HuH-7.5 (cell line): ENCODE results near the gene SYCE3.
A peak's percentile ranks its signal among the peaks of the same experiment; 100 is the strongest.

Experiments used
- DNase-seq: peaks from one replicate; pipeline ENCODE4 v3.0.0; 2011; ENCODE audit warnings: low spot score

Gene SYCE3

DNA sequence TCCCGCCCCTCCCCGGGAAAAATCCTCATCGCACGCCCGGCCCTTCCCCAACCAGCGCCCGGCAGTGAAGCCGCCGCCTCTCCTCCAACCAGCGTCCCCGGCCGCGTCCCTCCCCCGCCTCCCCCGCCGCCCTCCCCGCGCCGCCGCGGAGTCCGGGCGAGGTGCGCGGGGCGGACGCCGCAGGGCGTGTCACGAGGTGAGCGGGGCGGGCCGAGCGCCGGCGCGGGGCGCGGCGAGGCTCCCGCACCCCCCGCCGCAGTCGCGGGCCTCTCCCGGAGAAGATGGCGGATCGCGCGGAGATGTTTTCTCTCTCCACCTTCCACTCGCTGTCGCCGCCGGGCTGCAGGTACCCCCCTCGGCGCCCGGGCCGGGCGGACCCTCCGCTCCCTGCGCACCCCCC, 37.8 kb upstream of the SYCE3 start, which contains the start of gene MAPK8IP2:
Gene MAPK8IP2 (plus strand): TSS at position 256 of the 400 bp plus-strand sequence. CDS start 26 bp downstream, at position 282.
- DNase-seq: peak; percentile 79

- peak; percentile 97 for DNase-seq
Observed at GRCh38 chr22:50599816-50600455, 37.2 kb upstream of the SYCE3 start.

- no peak for DNase-seq
Observed at GRCh38 chr22:50597097-50597496, 34.4 kb upstream of the SYCE3 start.

- DNase-seq: no peak
Observed at GRCh38 chr22:50595189-50595588, 32.5 kb upstream of the SYCE3 start.

DNA sequence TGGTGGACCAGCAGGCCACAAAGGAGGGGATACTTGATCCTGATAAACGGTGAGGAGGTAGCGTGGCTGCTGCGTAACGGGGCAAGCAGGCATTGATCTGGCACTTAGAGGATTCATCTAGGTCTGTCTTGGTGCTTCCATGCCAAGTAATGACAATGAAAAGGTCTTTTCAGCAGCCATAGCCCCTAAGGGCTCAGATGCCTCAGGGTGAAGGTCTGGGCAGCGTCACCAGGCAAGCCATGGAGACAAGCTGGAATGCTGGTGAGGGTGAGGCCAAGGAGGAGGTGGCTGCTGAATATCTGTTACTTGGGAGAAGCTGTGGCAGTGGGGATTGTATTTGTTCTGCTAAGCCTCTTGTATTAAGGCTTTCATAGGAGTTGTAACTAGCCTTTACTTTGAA, 24.7 kb upstream of the SYCE3 start:
- no peak for DNase-seq

GRCh38 chr22:50586416-50586815, 23.7 kb upstream of the SYCE3 start:
- no peak for DNase-seq

DNA sequence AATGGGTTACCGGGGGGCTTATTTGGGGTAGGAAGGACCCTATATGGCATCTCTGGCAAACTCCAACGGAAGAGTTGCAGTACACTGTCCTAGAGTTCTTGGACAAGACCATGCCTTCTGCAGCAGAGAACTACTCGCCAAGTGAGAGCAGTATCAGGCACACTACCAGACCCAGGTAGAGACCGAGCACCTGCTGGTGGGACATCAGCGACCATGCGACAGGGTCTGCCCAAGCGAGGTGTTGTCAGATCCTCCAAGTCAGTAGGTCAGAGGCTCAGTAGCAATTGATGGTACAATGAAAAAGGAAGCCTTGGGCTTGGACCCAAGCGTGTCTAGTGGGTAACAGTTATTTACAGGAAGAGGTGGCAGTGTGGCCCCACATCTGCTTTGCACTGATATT, 23.1 kb upstream of the SYCE3 start:
- DNase-seq: no peak

GRCh38 chr22:50585238-50585637, 22.5 kb upstream of the SYCE3 start:
- DNase-seq: no peak

- no peak for DNase-seq
Observed at GRCh38 chr22:50584106-50585096, 21.7 kb upstream of the SYCE3 start.

GRCh38 chr22:50583294-50583861, 20.7 kb upstream of the SYCE3 start:
- DNase-seq: no peak

DNA sequence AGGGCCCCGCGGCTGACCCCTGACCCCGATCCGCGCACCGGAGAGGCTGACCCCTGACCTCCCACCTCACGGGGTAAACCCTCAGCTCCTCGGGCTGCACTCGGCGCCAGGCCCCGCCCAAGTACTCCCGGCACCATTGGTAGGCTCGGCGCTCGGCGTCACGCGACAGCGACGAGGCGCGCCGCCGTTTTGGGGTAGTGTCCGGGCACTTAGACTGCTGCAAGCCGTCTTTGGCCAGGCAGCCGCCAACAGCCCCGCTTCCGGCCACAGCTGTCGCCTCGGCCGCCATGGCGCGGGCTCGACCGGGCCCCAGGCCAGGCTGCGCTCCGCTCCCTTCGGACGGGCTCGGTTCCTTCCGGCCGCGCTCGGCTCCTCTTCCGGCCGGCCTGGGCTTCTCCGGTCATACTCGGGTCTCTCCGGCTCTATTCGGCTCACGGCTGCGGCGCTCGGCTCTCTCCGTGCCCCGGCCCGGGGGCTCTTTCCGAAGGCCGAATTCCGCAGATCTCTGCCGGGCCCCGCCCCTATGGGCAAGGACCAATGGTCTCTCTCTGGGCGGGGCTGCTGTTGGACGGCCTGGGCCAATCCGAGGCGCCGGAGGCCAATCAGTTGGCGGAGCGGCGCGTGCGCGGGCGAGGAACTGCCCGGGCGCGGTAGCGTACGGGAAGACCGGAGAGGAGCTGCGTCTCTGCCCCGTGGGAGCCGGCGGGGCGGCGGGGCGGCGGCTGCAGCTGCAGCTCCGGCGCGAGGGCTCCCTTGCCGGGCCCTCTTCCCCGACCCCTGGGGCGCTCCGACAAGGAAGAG, 20.0 kb upstream of the SYCE3 start, which contains the start of gene CHKB:
Gene CHKB (minus strand): TSS at position 357 of the 801 bp plus-strand sequence. CDS start 68 bp downstream, at position 289.
- DNase-seq: peak; percentile 100

GRCh38 chr22:50581950-50582492, 19.3 kb upstream of the SYCE3 start:
- DNase-seq: no peak

- DNase-seq: no peak
Observed at GRCh38 chr22:50581031-50581949, 18.6 kb upstream of the SYCE3 start.

- no peak for DNase-seq
Observed at GRCh38 chr22:50579752-50580151, 17.0 kb upstream of the SYCE3 start.

- DNase-seq: no peak
Observed at GRCh38 chr22:50578776-50579310, 16.1 kb upstream of the SYCE3 start.

DNA sequence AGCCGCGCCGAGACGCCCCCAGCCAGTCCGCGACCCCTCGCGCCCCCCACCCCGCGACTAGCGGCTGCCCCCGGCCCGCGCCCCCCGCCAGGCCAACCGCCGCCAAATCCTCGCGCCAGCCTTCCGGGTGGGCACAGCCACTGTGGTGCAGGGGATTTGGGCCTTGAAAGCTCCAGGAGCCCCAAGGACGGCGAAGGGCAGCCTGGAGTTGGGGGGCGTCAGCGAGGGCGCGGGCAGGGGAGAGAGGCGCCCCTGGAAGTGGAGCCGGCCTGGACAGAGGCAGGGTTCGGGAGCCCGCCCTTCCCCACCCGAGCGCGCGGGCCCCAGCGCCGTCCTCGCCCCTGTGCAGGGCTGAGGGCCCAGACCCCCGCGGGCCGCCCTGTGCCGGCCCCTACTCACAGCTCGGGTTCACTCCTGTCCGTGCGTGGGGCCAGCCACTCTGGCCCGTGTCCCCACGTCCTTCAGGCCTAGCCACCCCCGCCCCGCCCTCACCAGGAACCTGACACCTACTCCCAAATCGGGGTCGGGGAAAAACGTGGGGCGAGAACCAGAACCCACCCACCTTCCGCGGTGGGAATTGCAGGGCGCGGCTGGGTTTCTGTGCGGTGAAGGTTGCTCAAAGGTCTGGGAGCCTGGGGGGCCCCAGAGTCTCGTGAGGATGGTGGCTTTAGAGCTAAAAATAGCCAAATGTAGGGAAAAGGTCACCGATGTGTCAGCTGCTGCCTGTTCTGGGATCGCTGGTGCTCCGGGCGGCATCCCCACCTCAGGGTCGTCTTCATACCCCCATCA, 15.5 kb upstream of the SYCE3 start, which contains the start of gene CPT1B:
Gene CPT1B (minus strand): TSS at position 441 of the 789 bp plus-strand sequence. CDS start 512 bp downstream, outside the sequence.
- no peak for DNase-seq

DNA sequence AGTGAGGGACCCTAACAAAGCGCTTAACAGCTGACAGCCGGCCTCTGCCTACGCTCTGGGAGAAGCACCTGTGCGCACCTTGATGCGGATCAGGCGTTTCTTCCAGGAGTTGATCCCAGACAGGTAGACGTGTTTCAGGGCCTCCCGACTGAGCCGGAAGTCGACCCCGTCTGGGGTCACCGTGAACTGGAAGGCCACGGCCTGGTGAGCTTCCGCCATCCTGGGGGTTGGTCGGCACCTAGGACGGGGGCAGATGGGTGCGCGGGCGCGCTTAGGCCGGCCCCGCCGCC, 14.9 kb upstream of the SYCE3 start:
- no peak for DNase-seq

- no peak for DNase-seq
Observed at GRCh38 chr22:50576806-50577696, 14.3 kb upstream of the SYCE3 start.
